Endodermal cell (in vitro differentiated cells): ENCODE measurements around the gene MCTP2. TPM values are rescaled to one million over a fixed set of nuclear protein-coding genes. Genes with fewer than 3 reads are reported as not detected.

Experiments
- DNase-seq: peaks from one replicate; pipeline ENCODE4 v3.0.0-alpha.2; 2017
- H3K27ac ChIP-seq: 2 replicates; pipeline ENCODE4 v1.5.1; 2013; ENCODE audit warnings: mild to moderate bottlenecking, low read depth, low read length, moderate library complexity
- H3K27me3 ChIP-seq: 2 replicates; pipeline ENCODE4 v1.6.1; 2013; ENCODE audit warnings: mild to moderate bottlenecking, low read length, moderate library complexity; ENCODE audit not compliant: insufficient read depth, control insufficient read depth, poor library complexity, severe bottlenecking
- H3K36me3 ChIP-seq: 2 replicates; pipeline ENCODE4 v1.7.0; 2013; ENCODE audit warnings: mild to moderate bottlenecking, low read length, moderate library complexity; ENCODE audit not compliant: control insufficient read depth, insufficient read depth
- H3K4me1 ChIP-seq: one replicate; pipeline ENCODE4 v1.7.0; 2013; ENCODE audit warnings: low read length; ENCODE audit not compliant: control insufficient read depth, insufficient read depth
- H3K4me3 ChIP-seq: 2 replicates; pipeline ENCODE4 v1.5.1; 2013; ENCODE audit warnings: mild to moderate bottlenecking, low read length, moderate library complexity
- H3K9ac ChIP-seq: 2 replicates; pipeline ENCODE4 v1.6.1; 2013; ENCODE audit warnings: mild to moderate bottlenecking, low read length, moderate library complexity; ENCODE audit not compliant: poor library complexity, severe bottlenecking; ENCODE audit errors: extremely low read depth
- H3K9me3 ChIP-seq: 2 replicates; pipeline ENCODE4 v1.6.1; 2013; ENCODE audit warnings: mild to moderate bottlenecking, low read length, moderate library complexity; ENCODE audit not compliant: control insufficient read depth
- H3K27ac Mint-ChIP-seq: 2 replicates; pipeline ENCODE4 v1.8.0; 2020; ENCODE audit warnings: mixed read lengths
- H3K27me3 Mint-ChIP-seq: 2 replicates; pipeline ENCODE4 v1.8.0; 2021; ENCODE audit warnings: mild to moderate bottlenecking, mixed read lengths; ENCODE audit not compliant: insufficient read depth
- H3K36me3 Mint-ChIP-seq: 2 replicates; pipeline ENCODE4 v1.8.0; 2020; ENCODE audit warnings: low read depth, mixed read lengths
- H3K4me1 Mint-ChIP-seq: 2 replicates; pipeline ENCODE4 v1.8.0; 2020; ENCODE audit warnings: mixed read lengths
- H3K4me3 Mint-ChIP-seq: 2 replicates; pipeline ENCODE4 v1.8.0; 2020; ENCODE audit warnings: mild to moderate bottlenecking, moderate library complexity, mixed read lengths
- H3K9me3 Mint-ChIP-seq: 2 replicates; pipeline ENCODE4 v1.8.0; 2020; ENCODE audit warnings: mild to moderate bottlenecking, mixed read lengths
- WGBS, 2 experiments: methylation state at CpG; one replicate each; pipeline versions ENCODE4 v1.1.5 to v1.1.7; 2013; ENCODE audit warnings: missing lambda C conversion rate in 2 of 2, mixed read lengths in 1 of 2; ENCODE audit not compliant: insufficient coverage in 1 of 2, insufficient read length in 1 of 2; 5-methylcytosine and 5-hydroxymethylcytosine counted together
- total RNA-seq, 2 donors: library from RNA; stranded (reverse); fragmentation: NEBNext Ultra II Directional in 1 of 2; extraction: Animal tissue kit (Norgen Biotek cat#: 25700) in 1 of 2; gene quantifications; 2 replicates in 1 of 2; 3 replicates in 1 of 2; pipeline ENCODE4 v1.2.1, GENCODE V29; 2021
- TF ChIP-seq, protein P1 (sequence below): fragments of 200-600 bp; sonication (generic); conservative IDR thresholded peaks from 2 replicates; pipeline ENCODE4 v1.5.0; 2021; ENCODE audit warnings: antibody characterized with exemption, mild to moderate bottlenecking

MCTP2 gene
- total RNA-seq, 2 donors from 2014 or later = 9.2 to 12.1 TPM

DNA sequence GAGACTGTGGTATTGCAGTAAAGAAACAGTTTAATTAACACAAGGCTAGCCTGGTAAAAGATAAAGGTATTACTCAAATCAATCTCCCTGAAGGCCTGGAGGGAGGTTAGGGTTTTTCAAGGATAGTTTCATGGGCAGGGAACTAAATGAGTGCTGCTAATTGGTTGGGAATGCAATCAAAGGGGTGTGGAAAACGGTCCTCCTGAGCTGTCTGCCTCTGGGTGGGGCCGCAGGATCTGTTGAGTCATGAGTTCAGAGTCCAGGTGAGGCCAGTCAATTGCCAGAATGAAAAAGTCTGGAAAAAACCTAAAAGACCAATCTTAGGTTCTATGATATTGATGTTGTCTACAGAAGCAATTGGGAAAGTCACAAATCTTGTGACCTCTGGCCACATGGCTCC, 293.2 kb downstream of the MCTP2 start:
- Histone ChIP-seq H3K4me1 (no peaks in the 10 kb centered on the region), H3K27ac (no peak overlapping the region), H3K36me3 (no peaks in the 10 kb centered on the region), H3K27me3 (no peaks in the 10 kb centered on the region), H3K9ac (no peak overlapping the region), H3K9me3 (no peaks in the 10 kb centered on the region), H3K4me3 (no peak overlapping the region)
- no peaks in the 10 kb centered on the region for H3K36me3 Mint-ChIP-seq
- no peaks in the 10 kb centered on the region for H3K9me3 Mint-ChIP-seq
- H3K27me3 Mint-ChIP-seq = no peaks in the 10 kb centered on the region
- no peak for DNase-seq
- TF ChIP-seq, protein P1, sequence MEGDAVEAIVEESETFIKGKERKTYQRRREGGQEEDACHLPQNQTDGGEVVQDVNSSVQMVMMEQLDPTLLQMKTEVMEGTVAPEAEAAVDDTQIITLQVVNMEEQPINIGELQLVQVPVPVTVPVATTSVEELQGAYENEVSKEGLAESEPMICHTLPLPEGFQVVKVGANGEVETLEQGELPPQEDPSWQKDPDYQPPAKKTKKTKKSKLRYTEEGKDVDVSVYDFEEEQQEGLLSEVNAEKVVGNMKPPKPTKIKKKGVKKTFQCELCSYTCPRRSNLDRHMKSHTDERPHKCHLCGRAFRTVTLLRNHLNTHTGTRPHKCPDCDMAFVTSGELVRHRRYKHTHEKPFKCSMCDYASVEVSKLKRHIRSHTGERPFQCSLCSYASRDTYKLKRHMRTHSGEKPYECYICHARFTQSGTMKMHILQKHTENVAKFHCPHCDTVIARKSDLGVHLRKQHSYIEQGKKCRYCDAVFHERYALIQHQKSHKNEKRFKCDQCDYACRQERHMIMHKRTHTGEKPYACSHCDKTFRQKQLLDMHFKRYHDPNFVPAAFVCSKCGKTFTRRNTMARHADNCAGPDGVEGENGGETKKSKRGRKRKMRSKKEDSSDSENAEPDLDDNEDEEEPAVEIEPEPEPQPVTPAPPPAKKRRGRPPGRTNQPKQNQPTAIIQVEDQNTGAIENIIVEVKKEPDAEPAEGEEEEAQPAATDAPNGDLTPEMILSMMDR = no peak
- peaks cover 4% of the 10 kb centered on the region for H3K4me1 Mint-ChIP-seq
- 93% methylated on average over 2 of the region's 2 CpGs; no CpG with 5 or more reads in 1 of the 2 experiments for WGBS, 2 experiments
- H3K4me3 Mint-ChIP-seq = no peak overlapping the region
- no peak overlapping the region for H3K27ac Mint-ChIP-seq

DNA sequence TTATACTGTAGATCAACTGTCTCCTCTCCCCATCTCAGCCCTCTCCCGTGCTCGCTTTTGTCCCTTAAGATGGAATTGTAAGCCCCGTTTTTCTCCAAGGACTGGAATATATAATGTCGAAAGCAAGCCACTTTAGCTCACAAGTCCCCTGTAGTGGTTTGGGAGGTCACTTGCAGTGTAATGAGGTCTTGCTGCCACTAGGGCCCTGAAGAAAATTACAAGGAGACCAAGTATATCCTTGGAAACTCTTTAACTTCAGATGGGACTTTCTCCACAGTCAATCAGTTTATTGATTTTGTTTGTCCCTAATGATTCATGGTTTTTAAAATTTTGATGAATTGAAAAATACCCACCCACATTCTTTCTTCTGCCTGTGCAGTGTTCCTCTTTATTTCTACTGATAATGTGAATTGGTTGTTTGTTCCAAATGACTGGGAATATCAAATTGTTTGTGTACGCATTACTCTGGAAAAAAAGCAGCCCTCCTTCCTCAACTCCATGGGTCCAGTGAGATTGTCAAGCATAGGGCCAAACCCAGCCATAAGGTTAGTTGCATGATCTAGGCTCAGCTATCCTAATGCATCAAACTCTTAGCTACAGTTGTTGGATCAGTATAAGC, 294.8 kb downstream of the MCTP2 start:
- Histone ChIP-seq H3K9ac (no peak overlapping the region), H3K36me3 (no peaks in the 10 kb centered on the region), H3K9me3 (no peaks in the 10 kb centered on the region), H3K27me3 (no peaks in the 10 kb centered on the region), H3K4me3 (no peak overlapping the region), H3K4me1 (no peaks in the 10 kb centered on the region), H3K27ac (no peak overlapping the region)
- whole genome bisulfite sequencing, 2 experiments = 59 to 73% methylated on average over 2 to 5 of the region's 5 CpGs
- DNase-seq = peak; percentile 72
- no peaks in the 10 kb centered on the region for H3K36me3 Mint-ChIP-seq
- peaks cover 7% of the 10 kb centered on the region for H3K4me1 Mint-ChIP-seq
- H3K27ac Mint-ChIP-seq = no peak overlapping the region
- H3K9me3 Mint-ChIP-seq = no peaks in the 10 kb centered on the region
- H3K27me3 Mint-ChIP-seq = no peaks in the 10 kb centered on the region
- TF ChIP-seq, protein P1 = peak; percentile 79
- no peak overlapping the region for H3K4me3 Mint-ChIP-seq

DNA sequence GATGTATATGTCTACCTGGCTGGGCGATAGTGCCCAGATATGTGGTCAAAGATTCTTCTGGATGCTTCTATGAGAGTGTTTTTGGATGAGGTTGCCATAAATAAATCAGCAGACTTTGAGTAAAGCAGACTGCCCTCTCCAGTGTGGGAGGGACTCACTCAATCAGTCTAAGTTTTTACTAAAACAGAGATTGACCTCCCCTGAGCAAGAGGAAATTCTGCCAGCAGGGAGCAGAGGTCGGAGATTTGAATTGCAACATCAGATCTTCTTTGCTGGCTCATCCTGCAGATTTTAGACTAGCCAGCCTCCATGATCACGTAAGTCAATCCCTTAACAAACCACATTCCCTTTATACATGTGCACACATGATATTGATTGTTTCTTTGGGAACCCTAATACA, 300.9 kb downstream of the MCTP2 start:
- no peak overlapping the region for H3K9ac ChIP-seq
- H3K27me3 ChIP-seq = no peaks in the 10 kb centered on the region
- no peak overlapping the region for H3K27ac Mint-ChIP-seq
- no peak for DNase-seq
- TF ChIP-seq, protein P1 = no peak
- H3K27me3 Mint-ChIP-seq = no peaks in the 10 kb centered on the region
- no peaks in the 10 kb centered on the region for H3K9me3 Mint-ChIP-seq
- no peaks in the 10 kb centered on the region for H3K36me3 ChIP-seq
- no peaks in the 10 kb centered on the region for H3K9me3 ChIP-seq
- no peak overlapping the region for H3K4me3 ChIP-seq
- no peak overlapping the region for H3K4me3 Mint-ChIP-seq
- H3K36me3 Mint-ChIP-seq = no peaks in the 10 kb centered on the region
- 82 to 100% methylated on average over 2 to 3 of the region's 3 CpGs for WGBS, 2 experiments
- no peak overlapping the region for H3K27ac ChIP-seq
- H3K4me1 ChIP-seq = no peaks in the 10 kb centered on the region
- H3K4me1 Mint-ChIP-seq = peaks cover 28% of the 10 kb centered on the region
